Measurements from ENCODE around the gene TANGO6. TPM values are rescaled to one million over a fixed set of nuclear protein-coding genes. Genes with fewer than 3 reads are reported as not detected.

The TANGO6 gene
- total RNA-seq, 1 donor: 38.0 TPM

DNA sequence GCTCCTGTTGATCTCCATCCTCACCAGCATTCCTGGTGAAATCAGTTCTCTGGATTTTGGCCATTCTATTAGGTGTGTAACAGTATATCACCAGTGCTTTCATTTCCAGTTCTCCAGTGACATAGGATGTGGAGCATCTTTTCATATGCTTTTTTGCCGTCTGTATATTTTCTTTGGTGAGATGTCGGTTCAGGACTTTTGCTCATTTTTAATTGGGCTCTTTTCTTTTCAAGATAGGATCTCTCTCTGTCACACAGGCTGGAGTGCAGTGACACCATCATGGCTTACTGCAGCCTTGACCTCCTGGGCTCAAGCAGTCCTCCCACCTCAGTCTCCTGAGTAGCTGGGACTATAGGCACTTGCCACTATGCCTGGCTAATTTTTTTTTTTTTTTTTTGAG, 74.2 kb downstream of the TANGO6 start:
- H3K4me1 ChIP-seq (ENCODE audit: insufficient read depth, low read length): peaks cover 6% of the 10 kb centered on the region
- no peak overlapping the region for H3K4me3 ChIP-seq (ENCODE audit: insufficient read depth, low read length)
- H4K20me1 ChIP-seq (ENCODE audit: insufficient read depth, low read length): no peaks in the 10 kb centered on the region
- TF ChIP-seq, protein P1, sequence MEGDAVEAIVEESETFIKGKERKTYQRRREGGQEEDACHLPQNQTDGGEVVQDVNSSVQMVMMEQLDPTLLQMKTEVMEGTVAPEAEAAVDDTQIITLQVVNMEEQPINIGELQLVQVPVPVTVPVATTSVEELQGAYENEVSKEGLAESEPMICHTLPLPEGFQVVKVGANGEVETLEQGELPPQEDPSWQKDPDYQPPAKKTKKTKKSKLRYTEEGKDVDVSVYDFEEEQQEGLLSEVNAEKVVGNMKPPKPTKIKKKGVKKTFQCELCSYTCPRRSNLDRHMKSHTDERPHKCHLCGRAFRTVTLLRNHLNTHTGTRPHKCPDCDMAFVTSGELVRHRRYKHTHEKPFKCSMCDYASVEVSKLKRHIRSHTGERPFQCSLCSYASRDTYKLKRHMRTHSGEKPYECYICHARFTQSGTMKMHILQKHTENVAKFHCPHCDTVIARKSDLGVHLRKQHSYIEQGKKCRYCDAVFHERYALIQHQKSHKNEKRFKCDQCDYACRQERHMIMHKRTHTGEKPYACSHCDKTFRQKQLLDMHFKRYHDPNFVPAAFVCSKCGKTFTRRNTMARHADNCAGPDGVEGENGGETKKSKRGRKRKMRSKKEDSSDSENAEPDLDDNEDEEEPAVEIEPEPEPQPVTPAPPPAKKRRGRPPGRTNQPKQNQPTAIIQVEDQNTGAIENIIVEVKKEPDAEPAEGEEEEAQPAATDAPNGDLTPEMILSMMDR (IDR thresholded peaks at IDR 0.05; ENCODE audit: extremely low read depth, low read depth, low read length): no peak
- H3K27me3 ChIP-seq (ENCODE audit: insufficient read depth, low read length): no peaks in the 10 kb centered on the region
- peaks cover 12% of the 10 kb centered on the region for H3K36me3 ChIP-seq (ENCODE audit: insufficient read depth, low read length)
- no peak overlapping the region for H2AFZ ChIP-seq (ENCODE audit: low read length)
- no peak overlapping the region for H3K27ac ChIP-seq (ENCODE audit: low read depth, low read length)
- DNase-seq (ENCODE audit: insufficient read length, low spot score, missing footprints): no peak
- no peaks in the 10 kb centered on the region for H3K79me2 ChIP-seq (ENCODE audit: insufficient read depth, low read length)
- no peaks in the 10 kb centered on the region for H3K9me3 ChIP-seq (ENCODE audit: low read depth, low read length)
- no peak overlapping the region for H3K4me2 ChIP-seq (ENCODE audit: insufficient read depth, low read length)

DNA sequence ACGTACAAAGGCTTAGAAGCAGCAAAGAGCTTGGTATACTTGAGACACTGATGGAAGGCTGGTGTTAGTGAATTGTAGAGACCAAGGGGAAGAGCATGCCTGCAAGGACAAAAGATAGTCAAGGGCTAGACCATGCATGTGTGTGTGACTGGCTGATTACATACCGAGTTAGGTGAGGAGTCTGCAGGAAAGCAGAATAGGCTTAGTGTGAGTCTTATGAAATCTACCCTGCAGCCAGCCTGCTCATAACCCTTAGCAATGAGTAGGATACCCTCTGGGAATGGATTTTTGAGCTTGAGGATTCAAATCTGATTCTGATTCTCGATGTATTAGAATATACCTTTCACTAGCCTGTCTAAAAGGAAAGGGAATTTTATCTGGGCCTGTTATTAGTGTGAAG, 77.0 kb downstream of the TANGO6 start:
- no peak overlapping the region for H3K4me2 ChIP-seq (ENCODE audit: insufficient read depth, low read length)
- no peaks in the 10 kb centered on the region for H3K79me2 ChIP-seq (ENCODE audit: insufficient read depth, low read length)
- peaks cover 15% of the 10 kb centered on the region for H3K36me3 ChIP-seq (ENCODE audit: insufficient read depth, low read length)
- H3K9me3 ChIP-seq (ENCODE audit: low read depth, low read length): no peaks in the 10 kb centered on the region
- peaks cover 6% of the 10 kb centered on the region for H3K4me1 ChIP-seq (ENCODE audit: insufficient read depth, low read length)
- no peak overlapping the region for H3K27ac ChIP-seq (ENCODE audit: low read depth, low read length)
- H2AFZ ChIP-seq (ENCODE audit: low read length): no peak overlapping the region
- TF ChIP-seq, protein P1 (IDR thresholded peaks at IDR 0.05; ENCODE audit: extremely low read depth, low read depth, low read length): no peak
- no peaks in the 10 kb centered on the region for H3K27me3 ChIP-seq (ENCODE audit: insufficient read depth, low read length)
- no peak overlapping the region for H3K4me3 ChIP-seq (ENCODE audit: insufficient read depth, low read length)
- DNase-seq (ENCODE audit: insufficient read length, low spot score, missing footprints): no peak
- no peaks in the 10 kb centered on the region for H4K20me1 ChIP-seq (ENCODE audit: insufficient read depth, low read length)

DNA sequence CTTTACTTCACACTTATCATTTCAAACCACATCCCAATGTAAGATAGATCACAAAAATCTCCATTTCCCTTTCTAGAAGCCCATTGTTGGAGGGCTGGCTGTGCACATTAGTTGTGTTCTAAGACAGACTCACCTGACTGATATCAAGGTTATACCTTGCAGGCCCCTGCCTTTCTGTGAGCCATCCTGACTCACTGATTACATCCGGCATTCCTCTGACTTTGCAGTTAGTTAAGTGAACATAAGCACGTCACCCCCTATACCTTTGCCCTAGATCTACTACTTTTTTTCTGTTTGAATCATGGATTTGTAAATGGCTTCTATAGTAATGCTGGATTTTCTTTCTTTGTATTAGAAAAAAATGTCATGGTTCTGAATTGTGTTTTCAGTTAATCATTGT, 78.3 kb downstream of the TANGO6 start:
- TF ChIP-seq, protein P1 (IDR thresholded peaks at IDR 0.05; ENCODE audit: extremely low read depth, low read depth, low read length): no peak
- Histone ChIP-seq H3K4me1 (ENCODE audit: insufficient read depth, low read length) (peaks cover 6% of the 10 kb centered on the region), H3K4me3 (ENCODE audit: insufficient read depth, low read length) (no peak overlapping the region), H2AFZ (ENCODE audit: low read length) (no peak overlapping the region), H3K79me2 (ENCODE audit: insufficient read depth, low read length) (no peaks in the 10 kb centered on the region), H3K27me3 (ENCODE audit: insufficient read depth, low read length) (no peaks in the 10 kb centered on the region), H3K4me2 (ENCODE audit: insufficient read depth, low read length) (no peak overlapping the region), H3K36me3 (ENCODE audit: insufficient read depth, low read length) (peaks cover 15% of the 10 kb centered on the region), H4K20me1 (ENCODE audit: insufficient read depth, low read length) (no peaks in the 10 kb centered on the region), H3K9me3 (ENCODE audit: low read depth, low read length) (no peaks in the 10 kb centered on the region), H3K27ac (ENCODE audit: low read depth, low read length) (no peak overlapping the region)
- DNase-seq (ENCODE audit: insufficient read length, low spot score, missing footprints): peak; percentile 69

DNA sequence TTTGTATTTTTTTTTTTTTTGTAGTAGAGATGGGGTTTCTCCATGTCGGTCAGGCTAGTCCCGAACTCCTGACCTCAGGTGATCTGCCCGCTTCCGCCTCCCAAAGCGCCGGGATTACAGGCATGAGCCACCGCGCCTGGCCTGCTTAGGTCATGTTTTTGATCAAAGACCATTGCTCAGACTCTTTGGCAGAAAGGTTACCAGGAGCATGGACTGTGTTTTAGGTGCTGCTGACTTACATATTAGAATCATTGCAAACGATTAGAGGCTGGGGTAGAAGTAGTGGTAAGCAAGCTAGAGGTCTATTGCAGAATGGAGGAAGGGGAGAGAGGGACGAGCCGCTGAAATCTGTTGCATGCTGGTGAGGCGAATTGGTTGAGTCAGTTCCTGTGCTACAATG, 79.8 kb downstream of the TANGO6 start:
- TF ChIP-seq, protein P1 (IDR thresholded peaks at IDR 0.05; ENCODE audit: extremely low read depth, low read depth, low read length): no peak
- Histone ChIP-seq H4K20me1 (ENCODE audit: insufficient read depth, low read length) (no peaks in the 10 kb centered on the region), H3K27ac (ENCODE audit: low read depth, low read length) (no peak overlapping the region), H3K79me2 (ENCODE audit: insufficient read depth, low read length) (no peaks in the 10 kb centered on the region), H3K4me2 (ENCODE audit: insufficient read depth, low read length) (no peak overlapping the region), H3K4me3 (ENCODE audit: insufficient read depth, low read length) (no peak overlapping the region), H3K4me1 (ENCODE audit: insufficient read depth, low read length) (peaks cover 6% of the 10 kb centered on the region), H3K36me3 (ENCODE audit: insufficient read depth, low read length) (peaks cover 27% of the 10 kb centered on the region), H3K27me3 (ENCODE audit: insufficient read depth, low read length) (no peaks in the 10 kb centered on the region), H3K9me3 (ENCODE audit: low read depth, low read length) (no peaks in the 10 kb centered on the region), H2AFZ (ENCODE audit: low read length) (no peak overlapping the region)
- DNase-seq (ENCODE audit: insufficient read length, low spot score, missing footprints): no peak

Measured in osteoblast (primary cell).